Liver (tissue), 9 donors: ENCODE measurements around the gene MLLT3. TPM values are rescaled to one million over a fixed set of nuclear protein-coding genes. Genes with fewer than 3 reads are reported as not detected.

Experiments used
- DNase-seq: peaks from one replicate; pipeline ENCODE4 v3.0.0-alpha.2; 2017; ENCODE audit warnings: low spot score
- H3K27ac ChIP-seq, 2 donors: one replicate each; pipeline ENCODE4 v1.7.0; 2013; ENCODE audit warnings: inconsistent platforms in 2 of 2, low read length in 2 of 2, control low read depth in 1 of 2, low read depth in 1 of 2, mild to moderate bottlenecking in 1 of 2
- H3K27me3 ChIP-seq, 4 donors: one replicate each; pipeline versions ENCODE4 v1.6.1 to v1.7.0; 2013; ENCODE audit warnings: low read length in 3 of 4, inconsistent platforms in 1 of 4, mild to moderate bottlenecking in 1 of 4, moderate library complexity in 1 of 4; ENCODE audit not compliant: control insufficient read depth in 4 of 4, insufficient read depth in 4 of 4
- H3K36me3 ChIP-seq, 4 donors: one replicate each; pipeline versions ENCODE4 v1.6.1 to v1.7.0; 2013; ENCODE audit warnings: low read length in 3 of 4, mild to moderate bottlenecking in 3 of 4, low read depth in 1 of 4, moderate library complexity in 1 of 4; ENCODE audit not compliant: control insufficient read depth in 4 of 4, insufficient read depth in 3 of 4
- H3K4me1 ChIP-seq, 4 donors: one replicate each; pipeline versions ENCODE4 v1.6.1 to v1.7.0; 2013; ENCODE audit warnings: low read length in 3 of 4, mild to moderate bottlenecking in 3 of 4, moderate library complexity in 1 of 4; ENCODE audit not compliant: control insufficient read depth in 4 of 4, insufficient read depth in 4 of 4
- H3K4me3 ChIP-seq, 3 donors: one replicate each; pipeline versions ENCODE4 v1.6.1 to v1.7.0; 2013; ENCODE audit warnings: low read length in 3 of 3, control low read depth in 1 of 3, low read depth in 1 of 3, mild to moderate bottlenecking in 1 of 3
- H3K9ac ChIP-seq, 2 donors: one replicate each; pipeline ENCODE4 v1.7.0; 2013; ENCODE audit warnings: low read length in 2 of 2, mild to moderate bottlenecking in 2 of 2, moderate library complexity in 2 of 2, control low read depth in 1 of 2, low read depth in 1 of 2
- H3K9me3 ChIP-seq, 4 donors: one replicate each; pipeline versions ENCODE4 v1.6.1 to v1.7.0; 2013; ENCODE audit warnings: low read length in 3 of 4; ENCODE audit not compliant: control insufficient read depth in 4 of 4
- EGR1 ChIP-seq, 2 donors: IDR thresholded peaks; 2 replicates each; pipeline ENCODE4 v1.6.1; 2016 to 2018; ENCODE audit warnings: antibody characterized with exemption in 2 of 2, low read depth in 2 of 2
- FOXA1 ChIP-seq: IDR thresholded peaks from 2 replicates; pipeline ENCODE4 v1.6.1; 2016; ENCODE audit warnings: antibody characterized with exemption
- FOXA2 ChIP-seq: IDR thresholded peaks from 2 replicates; pipeline ENCODE4 v1.6.1; 2016; ENCODE audit warnings: antibody characterized with exemption
- GABPA ChIP-seq, 2 donors: IDR thresholded peaks in 1 of 2; conservative IDR thresholded peaks in 1 of 2; 2 replicates each; pipeline ENCODE4 v1.6.1; 2016; ENCODE audit warnings: antibody characterized with exemption in 2 of 2, mild to moderate bottlenecking in 1 of 2, moderate library complexity in 1 of 2
- HNF4A ChIP-seq, 2 donors: conservative IDR thresholded peaks; 2 replicates each; pipeline ENCODE4 v1.6.1; 2016; ENCODE audit warnings: antibody characterized with exemption in 2 of 2, mild to moderate bottlenecking in 2 of 2
- HNF4G ChIP-seq: IDR thresholded peaks from 2 replicates; pipeline ENCODE4 v1.6.1; 2016; ENCODE audit warnings: antibody characterized with exemption
- JUND ChIP-seq, 2 donors: IDR thresholded peaks; 2 replicates each; pipeline ENCODE4 v1.6.1; 2016; ENCODE audit warnings: antibody characterized with exemption in 2 of 2
- NR2F2 ChIP-seq: IDR thresholded peaks from 2 replicates; pipeline ENCODE4 v1.6.1; 2016; ENCODE audit warnings: antibody characterized with exemption
- RAD21 ChIP-seq, 2 donors: IDR thresholded peaks; 2 replicates each; pipeline ENCODE4 v1.6.1; 2016; ENCODE audit warnings: antibody characterized with exemption in 2 of 2, mild to moderate bottlenecking in 2 of 2
- RXRA ChIP-seq, 2 donors: IDR thresholded peaks; 2 replicates each; pipeline ENCODE4 v1.6.1; 2017 to 2018; ENCODE audit warnings: antibody characterized with exemption in 2 of 2, mild to moderate bottlenecking in 1 of 2
- SP1 ChIP-seq: IDR thresholded peaks from 2 replicates; pipeline ENCODE4 v1.6.1; 2018; ENCODE audit warnings: antibody characterized with exemption, mild to moderate bottlenecking
- TAF1 ChIP-seq: conservative IDR thresholded peaks from 2 replicates; pipeline ENCODE4 v1.6.1; 2016; ENCODE audit warnings: antibody characterized with exemption, mild to moderate bottlenecking
- YY1 ChIP-seq: IDR thresholded peaks from 2 replicates; pipeline ENCODE4 v1.6.1; 2016; ENCODE audit warnings: antibody characterized with exemption, mild to moderate bottlenecking
- WGBS: extraction: QIAGEN DNeasy Blood & Tissue Kit; methylation state at CpG from one replicate; pipeline ENCODE4 v1.1.7; 2013; 5-methylcytosine and 5-hydroxymethylcytosine counted together
- polyA plus RNA-seq, 2 donors: library from polyadenylated mRNA; stranded (reverse) in 1 of 2; unstranded in 1 of 2; fragments of 200-250 nt in 1 of 2; fragments of >200 nt in 1 of 2; fragmentation: Nextera tagmentation in 1 of 2; extraction: Ambion mirVana in 1 of 2; gene quantifications; one replicate each; pipeline versions ENCODE4 v1.2.1 to v1.2.3, GENCODE V29; 2013 to 2015
- total RNA-seq, 2 donors: library from RNA; depleted of rRNA; stranded (reverse); fragments of >200 nt; gene quantifications; one replicate each; pipeline ENCODE4 v1.2.3, GENCODE V29; 2014
- TF ChIP-seq, protein P1 (sequence below): fragments of 150-350 bp; IDR thresholded peaks from 2 replicates; pipeline ENCODE4 v1.5.1; 2017; ENCODE audit warnings: improper control_type of control experiment, low read depth, low read length; ENCODE audit not compliant: missing input control
- TF ChIP-seq, protein P2 (sequence below): IDR thresholded peaks from 2 replicates; pipeline ENCODE4 v1.6.1; 2016; ENCODE audit warnings: antibody characterized with exemption
- TF ChIP-seq, protein P3 (sequence below): IDR thresholded peaks from 2 replicates; pipeline ENCODE4 v1.6.1; 2016; ENCODE audit warnings: antibody characterized with exemption
- TF ChIP-seq, protein P4 (sequence below): IDR thresholded peaks from 2 replicates; pipeline ENCODE4 v1.6.1; 2016; ENCODE audit warnings: antibody characterized with exemption
- TF ChIP-seq, protein P5 (sequence below): IDR thresholded peaks from 2 replicates; pipeline ENCODE4 v1.6.1; 2016; ENCODE audit warnings: antibody characterized with exemption, mild to moderate bottlenecking
- donor health status: healthy.
- donor health status: healthy.
- donor health status: healthy.
- donor health status: healthy.
- donor health status: healthy.

The MLLT3 gene
- total and polyA plus RNA-seq, 4 donors: 0.79 to 25.5 (median 1.3) TPM

DNA sequence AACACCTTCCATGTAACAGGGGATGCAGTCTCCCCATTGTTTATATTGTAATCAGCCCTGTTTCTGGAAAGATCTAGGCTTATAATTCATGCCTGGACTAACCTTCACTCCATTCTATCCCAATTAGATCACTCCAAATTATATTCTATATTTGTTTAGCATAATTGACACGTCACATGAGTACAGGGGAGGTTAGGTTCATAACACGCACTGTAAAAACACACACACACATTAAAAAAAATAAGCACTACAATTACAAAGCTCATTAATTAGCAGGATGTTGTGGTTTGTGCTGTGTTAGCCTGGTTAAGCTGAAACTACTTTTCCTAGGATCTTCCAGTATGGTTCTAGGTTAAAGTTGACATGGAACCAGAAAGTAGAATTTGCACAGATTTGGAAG is 126.0 kb downstream of the MLLT3 start:
- H3K27ac ChIP-seq: no peak overlapping the region
- 89% methylated on average over 2 of the region's 2 CpGs for WGBS
- no peak for TF ChIP-seq TAF1
- TF ChIP-seq, protein P1, sequence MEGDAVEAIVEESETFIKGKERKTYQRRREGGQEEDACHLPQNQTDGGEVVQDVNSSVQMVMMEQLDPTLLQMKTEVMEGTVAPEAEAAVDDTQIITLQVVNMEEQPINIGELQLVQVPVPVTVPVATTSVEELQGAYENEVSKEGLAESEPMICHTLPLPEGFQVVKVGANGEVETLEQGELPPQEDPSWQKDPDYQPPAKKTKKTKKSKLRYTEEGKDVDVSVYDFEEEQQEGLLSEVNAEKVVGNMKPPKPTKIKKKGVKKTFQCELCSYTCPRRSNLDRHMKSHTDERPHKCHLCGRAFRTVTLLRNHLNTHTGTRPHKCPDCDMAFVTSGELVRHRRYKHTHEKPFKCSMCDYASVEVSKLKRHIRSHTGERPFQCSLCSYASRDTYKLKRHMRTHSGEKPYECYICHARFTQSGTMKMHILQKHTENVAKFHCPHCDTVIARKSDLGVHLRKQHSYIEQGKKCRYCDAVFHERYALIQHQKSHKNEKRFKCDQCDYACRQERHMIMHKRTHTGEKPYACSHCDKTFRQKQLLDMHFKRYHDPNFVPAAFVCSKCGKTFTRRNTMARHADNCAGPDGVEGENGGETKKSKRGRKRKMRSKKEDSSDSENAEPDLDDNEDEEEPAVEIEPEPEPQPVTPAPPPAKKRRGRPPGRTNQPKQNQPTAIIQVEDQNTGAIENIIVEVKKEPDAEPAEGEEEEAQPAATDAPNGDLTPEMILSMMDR: no peak
- no peak for TF ChIP-seq EGR1 (IDR thresholded peaks at IDR 0.05; ENCODE audit: low read depth in 2 of 2)
- no peak for TF ChIP-seq RAD21 (IDR thresholded peaks at IDR 0.05)
- TF ChIP-seq, protein P2, sequence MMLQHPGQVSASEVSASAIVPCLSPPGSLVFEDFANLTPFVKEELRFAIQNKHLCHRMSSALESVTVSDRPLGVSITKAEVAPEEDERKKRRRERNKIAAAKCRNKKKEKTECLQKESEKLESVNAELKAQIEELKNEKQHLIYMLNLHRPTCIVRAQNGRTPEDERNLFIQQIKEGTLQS: no peak
- TF ChIP-seq FOXA2: no peak
- TF ChIP-seq, protein P3, sequence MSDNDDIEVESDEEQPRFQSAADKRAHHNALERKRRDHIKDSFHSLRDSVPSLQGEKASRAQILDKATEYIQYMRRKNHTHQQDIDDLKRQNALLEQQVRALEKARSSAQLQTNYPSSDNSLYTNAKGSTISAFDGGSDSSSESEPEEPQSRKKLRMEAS: no peak
- no peak for TF ChIP-seq GABPA (IDR thresholded peaks at IDR 0.05 in 1 of 2, conservative IDR thresholded peaks at IDR 0.05 in 1 of 2)
- TF ChIP-seq, protein P4, sequence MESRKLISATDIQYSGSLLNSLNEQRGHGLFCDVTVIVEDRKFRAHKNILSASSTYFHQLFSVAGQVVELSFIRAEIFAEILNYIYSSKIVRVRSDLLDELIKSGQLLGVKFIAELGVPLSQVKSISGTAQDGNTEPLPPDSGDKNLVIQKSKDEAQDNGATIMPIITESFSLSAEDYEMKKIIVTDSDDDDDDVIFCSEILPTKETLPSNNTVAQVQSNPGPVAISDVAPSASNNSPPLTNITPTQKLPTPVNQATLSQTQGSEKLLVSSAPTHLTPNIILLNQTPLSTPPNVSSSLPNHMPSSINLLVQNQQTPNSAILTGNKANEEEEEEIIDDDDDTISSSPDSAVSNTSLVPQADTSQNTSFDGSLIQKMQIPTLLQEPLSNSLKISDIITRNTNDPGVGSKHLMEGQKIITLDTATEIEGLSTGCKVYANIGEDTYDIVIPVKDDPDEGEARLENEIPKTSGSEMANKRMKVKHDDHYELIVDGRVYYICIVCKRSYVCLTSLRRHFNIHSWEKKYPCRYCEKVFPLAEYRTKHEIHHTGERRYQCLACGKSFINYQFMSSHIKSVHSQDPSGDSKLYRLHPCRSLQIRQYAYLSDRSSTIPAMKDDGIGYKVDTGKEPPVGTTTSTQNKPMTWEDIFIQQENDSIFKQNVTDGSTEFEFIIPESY: no peak
- no peak for TF ChIP-seq SP1
- no peak for TF ChIP-seq NR2F2
- no peak for TF ChIP-seq HNF4G
- TF ChIP-seq, protein P5, sequence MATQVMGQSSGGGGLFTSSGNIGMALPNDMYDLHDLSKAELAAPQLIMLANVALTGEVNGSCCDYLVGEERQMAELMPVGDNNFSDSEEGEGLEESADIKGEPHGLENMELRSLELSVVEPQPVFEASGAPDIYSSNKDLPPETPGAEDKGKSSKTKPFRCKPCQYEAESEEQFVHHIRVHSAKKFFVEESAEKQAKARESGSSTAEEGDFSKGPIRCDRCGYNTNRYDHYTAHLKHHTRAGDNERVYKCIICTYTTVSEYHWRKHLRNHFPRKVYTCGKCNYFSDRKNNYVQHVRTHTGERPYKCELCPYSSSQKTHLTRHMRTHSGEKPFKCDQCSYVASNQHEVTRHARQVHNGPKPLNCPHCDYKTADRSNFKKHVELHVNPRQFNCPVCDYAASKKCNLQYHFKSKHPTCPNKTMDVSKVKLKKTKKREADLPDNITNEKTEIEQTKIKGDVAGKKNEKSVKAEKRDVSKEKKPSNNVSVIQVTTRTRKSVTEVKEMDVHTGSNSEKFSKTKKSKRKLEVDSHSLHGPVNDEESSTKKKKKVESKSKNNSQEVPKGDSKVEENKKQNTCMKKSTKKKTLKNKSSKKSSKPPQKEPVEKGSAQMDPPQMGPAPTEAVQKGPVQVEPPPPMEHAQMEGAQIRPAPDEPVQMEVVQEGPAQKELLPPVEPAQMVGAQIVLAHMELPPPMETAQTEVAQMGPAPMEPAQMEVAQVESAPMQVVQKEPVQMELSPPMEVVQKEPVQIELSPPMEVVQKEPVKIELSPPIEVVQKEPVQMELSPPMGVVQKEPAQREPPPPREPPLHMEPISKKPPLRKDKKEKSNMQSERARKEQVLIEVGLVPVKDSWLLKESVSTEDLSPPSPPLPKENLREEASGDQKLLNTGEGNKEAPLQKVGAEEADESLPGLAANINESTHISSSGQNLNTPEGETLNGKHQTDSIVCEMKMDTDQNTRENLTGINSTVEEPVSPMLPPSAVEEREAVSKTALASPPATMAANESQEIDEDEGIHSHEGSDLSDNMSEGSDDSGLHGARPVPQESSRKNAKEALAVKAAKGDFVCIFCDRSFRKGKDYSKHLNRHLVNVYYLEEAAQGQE: no peak
- no peak for TF ChIP-seq FOXA1
- no peak for TF ChIP-seq JUND (IDR thresholded peaks at IDR 0.05)
- no peak for TF ChIP-seq YY1
- TF ChIP-seq HNF4A (conservative IDR thresholded peaks at IDR 0.05): no peak
- no peaks in the 10 kb centered on the region for H3K9me3 ChIP-seq
- no peak for DNase-seq
- H3K9ac ChIP-seq: no peak overlapping the region
- no peaks in the 10 kb centered on the region for H3K4me1 ChIP-seq
- H3K27me3 ChIP-seq: no peaks in the 10 kb centered on the region
- no peak overlapping the region for H3K4me3 ChIP-seq
- no peaks in the 10 kb centered on the region for H3K36me3 ChIP-seq

DNA sequence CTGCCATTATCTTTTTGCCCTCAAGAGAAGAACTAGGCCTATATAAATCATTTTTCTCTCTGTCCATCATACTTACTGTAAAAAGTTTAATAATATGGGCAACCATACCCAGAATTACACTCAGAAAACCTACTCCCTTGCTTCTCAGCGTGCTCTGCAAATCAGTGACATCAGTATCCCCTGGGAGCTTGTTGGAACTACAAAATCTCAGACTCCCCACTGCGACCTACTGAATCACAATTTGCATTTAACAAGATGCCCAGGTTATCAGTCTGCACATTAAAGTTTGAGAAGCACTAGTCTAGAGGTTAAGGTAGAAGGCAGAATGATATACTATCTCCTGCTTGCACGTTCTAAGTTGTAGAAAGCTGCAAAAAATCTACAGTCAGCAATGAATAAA is 127.2 kb downstream of the MLLT3 start:
- no peaks in the 10 kb centered on the region for H3K36me3 ChIP-seq
- no peaks in the 10 kb centered on the region for H3K27me3 ChIP-seq
- H3K4me3 ChIP-seq: no peak overlapping the region
- H3K9ac ChIP-seq: no peak overlapping the region
- H3K27ac ChIP-seq: no peak overlapping the region
- H3K4me1 ChIP-seq: no peaks in the 10 kb centered on the region
- DNase-seq: no peak
- H3K9me3 ChIP-seq: no peaks in the 10 kb centered on the region
- WGBS: 79% methylated on average over 3 of the region's 3 CpGs
- TF ChIP-seq, protein P4: no peak
- TF ChIP-seq YY1 (no peak), FOXA2 (no peak), SP1 (no peak), RXRA (IDR thresholded peaks at IDR 0.05) (no peak), GABPA (IDR thresholded peaks at IDR 0.05 in 1 of 2, conservative IDR thresholded peaks at IDR 0.05 in 1 of 2) (no peak), HNF4G (no peak), FOXA1 (no peak), RAD21 (IDR thresholded peaks at IDR 0.05) (no peak), HNF4A (conservative IDR thresholded peaks at IDR 0.05) (no peak), EGR1 (IDR thresholded peaks at IDR 0.05; ENCODE audit: low read depth in 2 of 2) (no peak)
- TF ChIP-seq, protein P3: no peak
- TF ChIP-seq, protein P1: no peak
- TF ChIP-seq, protein P2: no peak
